Measurements from ENCODE around the gene ST14. TPM values are rescaled to one million over a fixed set of nuclear protein-coding genes. Genes with fewer than 3 reads are reported as not detected.
A peak's percentile ranks its signal among the peaks of the same experiment; 100 is the strongest.

ST14 gene
- total RNA-seq, 1 experiment from 2014 or later = 141 TPM

- Histone ChIP-seq H3K9me2 (ENCODE audit: insufficient read depth) (no peaks in the 10 kb centered on the region), H3K4me3 (no peak overlapping the region; the same call in 1 of the 2 replicates), H3K9me3 (ENCODE audit: insufficient read depth, low read depth) (no peaks in the 10 kb centered on the region), H3K4me2 (peak overlapping the region; percentile 56), H3K27ac (peak overlapping the region; percentile 82), H3F3A (ENCODE audit: insufficient read depth, low read depth) (peaks cover 35% of the 10 kb centered on the region), H2AFZ (no peak overlapping the region), H3K27me3 (ENCODE audit: insufficient read depth, low read depth) (no peaks in the 10 kb centered on the region), H3K4me1 (replicated peaks; ENCODE audit: insufficient read depth) (peaks cover 46% of the 10 kb centered on the region), H3K79me2 (ENCODE audit: low read depth) (peaks cover 95% of the 10 kb centered on the region), H3K36me3 (ENCODE audit: low read depth) (0 out of 2 replicates have a peak, but pooled peaks cover 4% of the 10 kb centered on the region), H4K20me1 (ENCODE audit: insufficient read depth) (peaks cover 28% of the 10 kb centered on the region)
- no peak for DNase-seq
- intact Hi-C loops (cut with micrococcal nuclease; ENCODE audit: unreplicated experiment) = no loop called here
- no TSS peak for BruUV-seq (replicated peaks)
- TF ChIP-seq CTCF (conservative IDR thresholded peaks at IDR 0.05) (no peak), EZH2 (IDR thresholded peaks at IDR 0.05; ENCODE audit: low read depth) (no peak)
- CTCF ChIA-PET = no interaction called here
- POLR2A ChIA-PET (ENCODE audit: unreplicated experiment) = no interaction called here
Observed at GRCh38 chr11:130180896-130181294, 21.3 kb downstream of the ST14 start.

- BruUV-seq (replicated peaks) = no TSS peak
- intact Hi-C loops (cut with micrococcal nuclease; ENCODE audit: unreplicated experiment) = no loop called here
- Histone ChIP-seq H3K79me2 (ENCODE audit: low read depth) (peaks cover 95% of the 10 kb centered on the region), H3K4me2 (peak overlapping the region; percentile 56), H3K4me1 (replicated peaks; ENCODE audit: insufficient read depth) (peaks cover 46% of the 10 kb centered on the region), H3K9me2 (ENCODE audit: insufficient read depth) (no peaks in the 10 kb centered on the region), H3F3A (ENCODE audit: insufficient read depth, low read depth) (peaks cover 38% of the 10 kb centered on the region), H3K27ac (peak overlapping the region; percentile 82), H3K4me3 (no peak overlapping the region; the same call in 1 of the 2 replicates), H3K9me3 (ENCODE audit: insufficient read depth, low read depth) (no peaks in the 10 kb centered on the region), H3K36me3 (ENCODE audit: low read depth) (0 out of 2 replicates have a peak, but pooled peaks cover 4% of the 10 kb centered on the region), H2AFZ (no peak overlapping the region), H3K27me3 (ENCODE audit: insufficient read depth, low read depth) (no peaks in the 10 kb centered on the region), H4K20me1 (ENCODE audit: insufficient read depth) (peaks cover 28% of the 10 kb centered on the region)
- ChIA-PET POLR2A (ENCODE audit: unreplicated experiment) (no interaction called here), CTCF (interaction anchor here (0.6 kb wide), 1 partner anchor 32 kb away, joined by 5 read pairs; no protein-coding TSS in a partner anchor)
- TF ChIP-seq EZH2 (IDR thresholded peaks at IDR 0.05; ENCODE audit: low read depth) = no peak
- no peak for TF ChIP-seq CTCF (conservative IDR thresholded peaks at IDR 0.05)
- peak; percentile 25 to 89 for DNase-seq
Observed at GRCh38 chr11:130181295-130182272, 22.0 kb downstream of the ST14 start.

GRCh38 chr11:130183878-130184610 is 24.5 kb downstream of the ST14 start:
- H3K36me3 ChIP-seq (ENCODE audit: low read depth) = 0 out of 2 replicates have a peak, but pooled peaks cover 4% of the 10 kb centered on the region
- H3K9me2 ChIP-seq (ENCODE audit: insufficient read depth) = no peaks in the 10 kb centered on the region
- intact Hi-C loops (cut with micrococcal nuclease; ENCODE audit: unreplicated experiment) = no loop called here
- no peak overlapping the region for H3K4me3 ChIP-seq
- H4K20me1 ChIP-seq (ENCODE audit: insufficient read depth) = peaks cover 36% of the 10 kb centered on the region
- H3K4me2 ChIP-seq = no peak overlapping the region
- H3F3A ChIP-seq (ENCODE audit: insufficient read depth, low read depth) = peaks cover 38% of the 10 kb centered on the region
- no peaks in the 10 kb centered on the region for H3K27me3 ChIP-seq (ENCODE audit: insufficient read depth, low read depth)
- POLR2A ChIA-PET (ENCODE audit: unreplicated experiment) = interaction anchor here (0.6 kb wide), 1 partner anchor 18 kb away, joined by 3 read pairs; no protein-coding TSS in a partner anchor
- H3K4me1 ChIP-seq (replicated peaks; ENCODE audit: insufficient read depth) = peaks cover 33% of the 10 kb centered on the region
- H2AFZ ChIP-seq = no peak overlapping the region
- TF ChIP-seq CTCF (conservative IDR thresholded peaks at IDR 0.05) = no peak
- TF ChIP-seq EZH2 (IDR thresholded peaks at IDR 0.05; ENCODE audit: low read depth) = no peak
- DNase-seq = no peak
- H3K79me2 ChIP-seq (ENCODE audit: low read depth) = peaks cover 83% of the 10 kb centered on the region
- BruUV-seq (replicated peaks) = no TSS peak
- CTCF ChIA-PET = no interaction called here
- H3K9me3 ChIP-seq (ENCODE audit: insufficient read depth, low read depth) = no peaks in the 10 kb centered on the region
- no peak overlapping the region for H3K27ac ChIP-seq
